GM12878 (cell line): ENCODE results near the gene PPP1R10.

Source experiments
- CEBPB ChIP-seq, 2 experiments: fragments of 150-350 bp in 1 of 2; IDR thresholded peaks; 2 replicates each; pipeline ENCODE4 v1.6.1; 2012 to 2014; ENCODE audit warnings: low read depth in 2 of 2, low read length in 2 of 2, borderline replicate concordance in 1 of 2, inconsistent platforms in 1 of 2
- CHD2 ChIP-seq: IDR thresholded peaks from 2 replicates; pipeline ENCODE4 v1.6.1; 2011; ENCODE audit warnings: low read depth, low read length, improper control_type of control experiment, borderline replicate concordance
- EP300 ChIP-seq, 2 experiments: fragments of 150-350 bp in 1 of 2; IDR thresholded peaks; 2 replicates each; pipeline ENCODE4 v1.6.1; 2011 to 2012; ENCODE audit warnings: low read depth in 2 of 2, low read length in 2 of 2, borderline replicate concordance in 1 of 2, improper control_type of control experiment in 1 of 2, inconsistent platforms in 1 of 2; ENCODE audit not compliant: control insufficient read depth in 1 of 2
- ETV6 ChIP-seq, 2 experiments: fragments of 450-650 bp in 1 of 2; IDR thresholded peaks in 1 of 2; conservative IDR thresholded peaks in 1 of 2; 2 replicates each; pipeline ENCODE4 v1.6.1; 2014; ENCODE audit warnings: antibody characterized with exemption in 1 of 2, borderline replicate concordance in 1 of 2, low read depth in 1 of 2, mild to moderate bottlenecking in 1 of 2, moderate library complexity in 1 of 2
- MEF2A ChIP-seq: IDR thresholded peaks from 2 replicates; pipeline ENCODE4 v1.6.1; 2011; ENCODE audit warnings: low read depth, mild to moderate bottlenecking, low read length, moderate library complexity; ENCODE audit not compliant: insufficient read depth
- POLR2A ChIP-seq: IDR thresholded peaks from 2 replicates; pipeline ENCODE4 v1.6.1; 2011; ENCODE audit warnings: low read depth, mild to moderate bottlenecking, low read length
- SREBF2 ChIP-seq: IDR thresholded peaks from 2 replicates; pipeline ENCODE4 v1.6.1; 2012; ENCODE audit warnings: mild to moderate bottlenecking, low read length
- TCF7 ChIP-seq: IDR thresholded peaks from 2 replicates; pipeline ENCODE4 v1.6.1; 2014; ENCODE audit warnings: antibody characterized with exemption, borderline replicate concordance
- ZNF274 ChIP-seq: IDR thresholded peaks from one replicate; pipeline ENCODE4 v1.8.0; 2011; ENCODE audit not compliant: insufficient read length, insufficient read depth
- TF ChIP-seq, protein P1 (sequence below), 3 experiments: IDR thresholded peaks in 2 of 3; conservative IDR thresholded peaks in 1 of 3; 2 replicates each; pipeline ENCODE4 v1.5.1; 2011; ENCODE audit warnings: low read depth in 3 of 3, low read length in 3 of 3, mild to moderate bottlenecking in 3 of 3, control low read depth in 2 of 3, moderate library complexity in 2 of 3, inconsistent platforms in 1 of 3, mixed read lengths in 1 of 3; ENCODE audit not compliant: control insufficient read depth in 2 of 3, insufficient read depth in 1 of 3; ENCODE audit errors: extremely low read depth in 1 of 3
- TF ChIP-seq, protein P2 (sequence below): IDR thresholded peaks from 2 replicates; pipeline ENCODE4 v1.6.1; 2011; ENCODE audit warnings: low read depth, low read length, improper control_type of control experiment, borderline replicate concordance
- TF ChIP-seq, protein P3 (sequence below): fragments of 450-650 bp; formaldehyde crosslinking; IDR thresholded peaks from 2 replicates; pipeline ENCODE4 v1.5.0; 2022; ENCODE audit warnings: mild to moderate bottlenecking, missing genetic modification characterization

DNA sequence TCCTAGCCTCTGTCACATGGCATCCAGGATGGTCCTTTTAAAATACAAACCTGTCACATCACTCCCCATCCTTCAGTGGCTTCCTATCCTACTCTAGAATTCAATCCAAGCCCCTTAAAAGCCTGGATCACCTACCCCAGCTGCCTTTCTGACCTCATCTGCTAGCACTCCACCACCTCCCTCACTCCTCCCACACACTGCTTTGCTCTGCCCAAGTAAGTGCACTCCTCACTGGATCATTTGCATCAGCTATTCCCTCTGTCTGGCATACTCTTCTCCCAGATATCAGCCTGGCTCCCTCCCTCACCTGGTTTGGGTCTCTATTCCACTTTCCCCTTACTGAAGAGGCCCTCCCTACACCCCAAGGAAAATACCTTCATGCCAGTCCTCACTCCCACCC is 40.4 kb upstream of the PPP1R10 start:
- TF ChIP-seq, protein P1, sequence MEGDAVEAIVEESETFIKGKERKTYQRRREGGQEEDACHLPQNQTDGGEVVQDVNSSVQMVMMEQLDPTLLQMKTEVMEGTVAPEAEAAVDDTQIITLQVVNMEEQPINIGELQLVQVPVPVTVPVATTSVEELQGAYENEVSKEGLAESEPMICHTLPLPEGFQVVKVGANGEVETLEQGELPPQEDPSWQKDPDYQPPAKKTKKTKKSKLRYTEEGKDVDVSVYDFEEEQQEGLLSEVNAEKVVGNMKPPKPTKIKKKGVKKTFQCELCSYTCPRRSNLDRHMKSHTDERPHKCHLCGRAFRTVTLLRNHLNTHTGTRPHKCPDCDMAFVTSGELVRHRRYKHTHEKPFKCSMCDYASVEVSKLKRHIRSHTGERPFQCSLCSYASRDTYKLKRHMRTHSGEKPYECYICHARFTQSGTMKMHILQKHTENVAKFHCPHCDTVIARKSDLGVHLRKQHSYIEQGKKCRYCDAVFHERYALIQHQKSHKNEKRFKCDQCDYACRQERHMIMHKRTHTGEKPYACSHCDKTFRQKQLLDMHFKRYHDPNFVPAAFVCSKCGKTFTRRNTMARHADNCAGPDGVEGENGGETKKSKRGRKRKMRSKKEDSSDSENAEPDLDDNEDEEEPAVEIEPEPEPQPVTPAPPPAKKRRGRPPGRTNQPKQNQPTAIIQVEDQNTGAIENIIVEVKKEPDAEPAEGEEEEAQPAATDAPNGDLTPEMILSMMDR (IDR thresholded peaks at IDR 0.05 in 2 of 3, conservative IDR thresholded peaks at IDR 0.05 in 1 of 3; ENCODE audit: control insufficient read depth in 2 of 3, extremely low read depth in 1 of 3, insufficient read depth in 1 of 3, low read depth in 3 of 3, low read length in 3 of 3): no peak
- TF ChIP-seq CHD2 (no peak), TCF7 (no peak), POLR2A (no peak), MEF2A (no peak), SREBF2 (no peak), CEBPB (IDR thresholded peaks at IDR 0.05; ENCODE audit: borderline replicate concordance in 1 of 2, low read depth in 2 of 2, low read length in 2 of 2) (no peak), ETV6 (conservative IDR thresholded peaks at IDR 0.05 in 1 of 2, IDR thresholded peaks at IDR 0.05 in 1 of 2; ENCODE audit: borderline replicate concordance in 1 of 2, low read depth in 1 of 2) (no peak), ZNF274 (no peak), EP300 (IDR thresholded peaks at IDR 0.05; ENCODE audit: borderline replicate concordance in 1 of 2, control insufficient read depth in 1 of 2, low read depth in 2 of 2, low read length in 2 of 2) (no peak)
- TF ChIP-seq, protein P2, sequence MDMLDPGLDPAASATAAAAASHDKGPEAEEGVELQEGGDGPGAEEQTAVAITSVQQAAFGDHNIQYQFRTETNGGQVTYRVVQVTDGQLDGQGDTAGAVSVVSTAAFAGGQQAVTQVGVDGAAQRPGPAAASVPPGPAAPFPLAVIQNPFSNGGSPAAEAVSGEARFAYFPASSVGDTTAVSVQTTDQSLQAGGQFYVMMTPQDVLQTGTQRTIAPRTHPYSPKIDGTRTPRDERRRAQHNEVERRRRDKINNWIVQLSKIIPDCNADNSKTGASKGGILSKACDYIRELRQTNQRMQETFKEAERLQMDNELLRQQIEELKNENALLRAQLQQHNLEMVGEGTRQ: no peak
- TF ChIP-seq, protein P3, sequence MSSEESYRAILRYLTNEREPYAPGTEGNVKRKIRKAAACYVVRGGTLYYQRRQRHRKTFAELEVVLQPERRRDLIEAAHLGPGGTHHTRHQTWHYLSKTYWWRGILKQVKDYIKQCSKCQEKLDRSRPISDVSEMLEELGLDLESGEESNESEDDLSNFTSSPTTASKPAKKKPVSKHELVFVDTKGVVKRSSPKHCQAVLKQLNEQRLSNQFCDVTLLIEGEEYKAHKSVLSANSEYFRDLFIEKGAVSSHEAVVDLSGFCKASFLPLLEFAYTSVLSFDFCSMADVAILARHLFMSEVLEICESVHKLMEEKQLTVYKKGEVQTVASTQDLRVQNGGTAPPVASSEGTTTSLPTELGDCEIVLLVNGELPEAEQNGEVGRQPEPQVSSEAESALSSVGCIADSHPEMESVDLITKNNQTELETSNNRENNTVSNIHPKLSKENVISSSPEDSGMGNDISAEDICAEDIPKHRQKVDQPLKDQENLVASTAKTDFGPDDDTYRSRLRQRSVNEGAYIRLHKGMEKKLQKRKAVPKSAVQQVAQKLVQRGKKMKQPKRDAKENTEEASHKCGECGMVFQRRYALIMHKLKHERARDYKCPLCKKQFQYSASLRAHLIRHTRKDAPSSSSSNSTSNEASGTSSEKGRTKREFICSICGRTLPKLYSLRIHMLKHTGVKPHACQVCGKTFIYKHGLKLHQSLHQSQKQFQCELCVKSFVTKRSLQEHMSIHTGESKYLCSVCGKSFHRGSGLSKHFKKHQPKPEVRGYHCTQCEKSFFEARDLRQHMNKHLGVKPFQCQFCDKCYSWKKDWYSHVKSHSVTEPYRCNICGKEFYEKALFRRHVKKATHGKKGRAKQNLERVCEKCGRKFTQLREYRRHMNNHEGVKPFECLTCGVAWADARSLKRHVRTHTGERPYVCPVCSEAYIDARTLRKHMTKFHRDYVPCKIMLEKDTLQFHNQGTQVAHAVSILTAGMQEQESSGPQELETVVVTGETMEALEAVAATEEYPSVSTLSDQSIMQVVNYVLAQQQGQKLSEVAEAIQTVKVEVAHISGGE: no peak
